HepG2 (cell line): Measurements from ENCODE around the gene GDA. TPM values are rescaled to one million over a fixed set of nuclear protein-coding genes. Genes with fewer than 3 reads are reported as not detected.

Source experiments
- CTCF ChIP-seq: sonication (generic); formaldehyde crosslinking; IDR thresholded peaks from 2 replicates; pipeline ENCODE4 v1.5.0; 2020; ENCODE audit warnings: mild to moderate bottlenecking, missing genetic modification reagents, moderate library complexity
- HCFC1 ChIP-seq: fragments of 150-350 bp; IDR thresholded peaks from 2 replicates; pipeline ENCODE4 v1.6.1; 2014; ENCODE audit warnings: low read depth, low read length
- PLRG1 ChIP-seq: fragments of 450-650 bp; conservative IDR thresholded peaks from 2 replicates; pipeline ENCODE4 v1.6.1; 2016
- RAD21 ChIP-seq: fragments of 450-650 bp; formaldehyde crosslinking; IDR thresholded peaks from 2 replicates; pipeline ENCODE4 v1.5.0; 2020; ENCODE audit warnings: mild to moderate bottlenecking
- SALL1 ChIP-seq: sonication (generic); formaldehyde crosslinking; IDR thresholded peaks from 2 replicates; pipeline ENCODE4 v1.8.0; 2022; ENCODE audit warnings: mild to moderate bottlenecking, missing genetic modification reagents
- SMAD1 ChIP-seq: sonication (generic); formaldehyde crosslinking; IDR thresholded peaks from 2 replicates; pipeline ENCODE4 v1.4.0; 2020; ENCODE audit warnings: missing genetic modification reagents, low read depth, mild to moderate bottlenecking, borderline replicate concordance
- SMC3 ChIP-seq: IDR thresholded peaks from 2 replicates; pipeline ENCODE4 v1.6.1; 2011; ENCODE audit warnings: low read length, improper control_type of control experiment
- STAG1 ChIP-seq: sonication (generic); formaldehyde crosslinking; IDR thresholded peaks from 2 replicates; pipeline ENCODE4 v1.4.0; 2020; ENCODE audit warnings: missing genetic modification reagents
- TP53 ChIP-seq: sonication (generic); formaldehyde crosslinking; conservative IDR thresholded peaks from 2 replicates; pipeline ENCODE4 v1.4.0; 2020; ENCODE audit warnings: missing genetic modification reagents
- XRCC5 ChIP-seq: fragments of 200-400 bp; formaldehyde crosslinking; optimal IDR thresholded peaks from 2 replicates; pipeline ENCODE3; 2017; ENCODE audit warnings: mild to moderate bottlenecking, low read length
- ZBTB7A ChIP-seq: sonication (generic); formaldehyde crosslinking; IDR thresholded peaks from 2 replicates; pipeline ENCODE4 v1.8.0; 2022; ENCODE audit warnings: mild to moderate bottlenecking, missing genetic modification reagents
- ZNF543 ChIP-seq: sonication (generic); formaldehyde crosslinking; IDR thresholded peaks from 2 replicates; pipeline ENCODE4 v1.4.0; 2020; ENCODE audit warnings: mild to moderate bottlenecking, missing genetic modification reagents
- ZNF768 ChIP-seq: sonication (generic); formaldehyde crosslinking; IDR thresholded peaks from 2 replicates; pipeline ENCODE4 v1.4.0; 2020; ENCODE audit warnings: missing genetic modification reagents
- polyA plus RNA-seq, 8 experiments: library from polyadenylated mRNA; depleted of rRNA in 3 of 8; stranded (reverse) in 7 of 8; unstranded in 1 of 8; fragments of >200 nt; fragmentation: Illumina TruSeq in 4 of 8; extraction: Trizol in 4 of 8; gene quantifications; 2 replicates each; pipeline versions ENCODE4 v1.2.1 to v1.2.3, GENCODE V29; 2011 to 2016; ENCODE audit warnings: low read depth in 4 of 8, missing spikeins in 1 of 8, mixed read lengths in 1 of 8; ENCODE audit not compliant: insufficient read depth in 1 of 8
- total RNA-seq, 5 experiments: library from RNA; depleted of rRNA; stranded (reverse); fragments of >200 nt; fragmentation: Illumina TruSeq; extraction: Trizol; gene quantifications; 2 replicates each; pipeline ENCODE4 v1.2.3, GENCODE V29; 2016; ENCODE audit warnings: low read depth in 1 of 5
- TF ChIP-seq, protein P1 (sequence below): IDR thresholded peaks from 2 replicates; pipeline ENCODE4 v1.6.1; 2016; ENCODE audit warnings: missing genetic modification reagents, missing compliant biosample characterization
- TF ChIP-seq, protein P2 (sequence below): IDR thresholded peaks from 2 replicates; pipeline ENCODE4 v1.6.1; 2016; ENCODE audit warnings: mild to moderate bottlenecking, missing biosample characterization, missing genetic modification reagents

GDA gene
- total and polyA plus RNA-seq, 2 of the 13 experiments (the other 11 are each of a cell fraction or from before 2014, with no cell fraction given) = 0.15 to 0.99 TPM

DNA sequence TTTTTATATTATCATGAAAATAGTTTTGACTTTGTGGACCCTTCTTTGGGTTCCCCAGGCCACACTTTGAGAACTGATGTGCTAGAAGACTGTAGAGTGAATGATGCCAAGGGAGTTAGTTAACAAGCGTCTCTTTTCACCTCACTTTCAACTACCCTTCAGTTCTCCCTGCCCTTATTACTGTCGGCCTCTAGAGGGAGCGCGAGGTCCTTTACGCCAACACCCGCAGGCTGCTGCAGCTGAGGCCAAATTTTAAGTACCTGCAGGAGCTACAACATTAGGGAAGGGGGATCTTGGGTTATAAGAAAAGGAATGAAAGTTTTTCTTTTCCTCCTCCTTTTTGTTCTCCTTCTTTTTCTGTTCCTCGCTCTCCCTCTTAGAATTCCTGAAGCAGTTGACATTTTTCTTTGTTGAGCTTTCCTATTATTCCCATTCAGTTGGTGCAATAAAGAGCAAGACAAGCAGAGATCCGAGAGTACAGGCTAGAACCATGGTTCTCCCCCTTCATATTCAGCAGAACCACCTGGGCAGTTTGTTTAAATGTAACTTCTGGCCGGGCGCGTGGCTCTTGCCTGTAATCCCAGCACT is 131.8 kb downstream of the GDA start (continued):
- TF ChIP-seq ZNF543 (CRISPR knock-in tag) (no peak), CTCF (CRISPR knock-in tag) (peak; percentile 91), XRCC5 (peak; percentile 60), TP53 (CRISPR knock-in tag) (no peak), PLRG1 (no peak), ZBTB7A (CRISPR knock-in tag) (no peak), RAD21 (CRISPR knock-in tag) (peak; percentile 86), STAG1 (CRISPR knock-in tag) (peak; percentile 95), ZNF768 (no peak), SMAD1 (CRISPR knock-in tag) (no peak), HCFC1 (no peak), SMC3 (peak; percentile 85), SALL1 (CRISPR knock-in tag) (peak; percentile 12; the same call in 1 of the 2 replicates)
- TF ChIP-seq, protein P1, sequence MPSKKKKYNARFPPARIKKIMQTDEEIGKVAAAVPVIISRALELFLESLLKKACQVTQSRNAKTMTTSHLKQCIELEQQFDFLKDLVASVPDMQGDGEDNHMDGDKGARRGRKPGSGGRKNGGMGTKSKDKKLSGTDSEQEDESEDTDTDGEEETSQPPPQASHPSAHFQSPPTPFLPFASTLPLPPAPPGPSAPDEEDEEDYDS (CRISPR knock-in tag) = no peak
- TF ChIP-seq, protein P2, sequence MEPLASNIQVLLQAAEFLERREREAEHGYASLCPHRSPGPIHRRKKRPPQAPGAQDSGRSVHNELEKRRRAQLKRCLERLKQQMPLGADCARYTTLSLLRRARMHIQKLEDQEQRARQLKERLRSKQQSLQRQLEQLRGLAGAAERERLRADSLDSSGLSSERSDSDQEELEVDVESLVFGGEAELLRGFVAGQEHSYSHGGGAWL (CRISPR knock-in tag) = no peak
